SJCRH30 (cell line): ENCODE measurements around the gene GOLGA7B. TPM values are rescaled to one million over a fixed set of nuclear protein-coding genes. Genes with fewer than 3 reads are reported as not detected.
A peak's percentile ranks its signal among the peaks of the same experiment; 100 is the strongest.

Source experiments
- DNase-seq, 2 experiments: peaks; one replicate each; pipeline ENCODE4 v3.0.0-alpha.2; 2015 to 2020
- H3K27ac ChIP-seq: fragments of 250-450 bp; sonication (Bioruptor Pico); 2 replicates; pipeline ENCODE4 v1.5.1; 2020; ENCODE audit warnings: mild to moderate bottlenecking, moderate library complexity
- H3K27me3 ChIP-seq: fragments of 250-450 bp; sonication (Bioruptor Pico); 2 replicates; pipeline ENCODE4 v1.5.1; 2020; ENCODE audit warnings: mild to moderate bottlenecking, moderate library complexity
- H3K36me3 ChIP-seq: fragments of 250-450 bp; sonication (Bioruptor Pico); 2 replicates; pipeline ENCODE4 v1.5.1; 2020; ENCODE audit warnings: mild to moderate bottlenecking, moderate library complexity
- H3K4me1 ChIP-seq: fragments of 250-450 bp; sonication (Bioruptor Pico); 2 replicates; pipeline ENCODE4 v1.5.1; 2020; ENCODE audit warnings: mild to moderate bottlenecking, moderate library complexity
- H3K4me3 ChIP-seq: fragments of 250-450 bp; sonication (Bioruptor Pico); 2 replicates; pipeline ENCODE4 v1.5.1; 2020; ENCODE audit warnings: mild to moderate bottlenecking, moderate library complexity
- H3K9me3 ChIP-seq: fragments of 250-450 bp; sonication (Bioruptor Pico); replicated peaks from 2 replicates; pipeline ENCODE4 v1.5.1; 2020; ENCODE audit warnings: mild to moderate bottlenecking, moderate library complexity
- total RNA-seq: library from RNA; depleted of rRNA; stranded (reverse); fragments of >200 nt; shearing (Covaris generic); gene quantifications from 2 replicates; pipeline ENCODE4 v1.2.3, GENCODE V29; 2014

Gene GOLGA7B
- total RNA-seq, 1 experiment from 2014 or later, result 0.93 TPM

- no peak overlapping the region for H3K4me3 ChIP-seq
- H3K36me3 ChIP-seq, result no peaks in the 10 kb centered on the region
- DNase-seq, result no peak
- no peaks in the 10 kb centered on the region for H3K9me3 ChIP-seq
- peaks cover 5% of the 10 kb centered on the region; the same call in 1 of the 2 replicates for H3K27me3 ChIP-seq
- peaks cover 12% of the 10 kb centered on the region for H3K4me1 ChIP-seq
- no peak overlapping the region for H3K27ac ChIP-seq
Measured at GRCh38 chr10:97868134-97868685, 18.6 kb downstream of the GOLGA7B start.

GRCh38 chr10:97869091-97870042, 19.7 kb downstream of the GOLGA7B start:
- Histone ChIP-seq H3K27ac (no peak overlapping the region; the same call in 1 of the 2 replicates), H3K36me3 (no peaks in the 10 kb centered on the region)

GRCh38 chr10:97870990-97871389, 21.3 kb downstream of the GOLGA7B start:
- H3K36me3 ChIP-seq, result no peaks in the 10 kb centered on the region
- DNase-seq, result no peak
- no peak overlapping the region for H3K27ac ChIP-seq
- H3K4me1 ChIP-seq, result peaks cover 12% of the 10 kb centered on the region
- no peak overlapping the region for H3K4me3 ChIP-seq
- peaks cover 12% of the 10 kb centered on the region for H3K27me3 ChIP-seq
- no peaks in the 10 kb centered on the region for H3K9me3 ChIP-seq

More at GRCh38 chr10:97869091-97870042, 19.7 kb downstream of the GOLGA7B start:
- Histone ChIP-seq H3K4me3 (no peak overlapping the region), H3K4me1 (peaks cover 12% of the 10 kb centered on the region), H3K27me3 (peaks cover 12% of the 10 kb centered on the region), H3K9me3 (no peaks in the 10 kb centered on the region)
- DNase-seq, result peak; percentile 93 to 95

GRCh38 chr10:97873569-97873968, 23.9 kb downstream of the GOLGA7B start:
- H3K9me3 ChIP-seq, result no peaks in the 10 kb centered on the region
- no peak for DNase-seq
- no peak overlapping the region for H3K4me3 ChIP-seq
- H3K4me1 ChIP-seq, result peaks cover 11% of the 10 kb centered on the region
- H3K27ac ChIP-seq, result no peak overlapping the region
- H3K36me3 ChIP-seq, result no peaks in the 10 kb centered on the region
- H3K27me3 ChIP-seq, result peaks cover 12% of the 10 kb centered on the region

GRCh38 chr10:97874332-97874731, 24.7 kb downstream of the GOLGA7B start:
- Histone ChIP-seq H3K27me3 (peaks cover 12% of the 10 kb centered on the region), H3K4me3 (no peak overlapping the region), H3K4me1 (peaks cover 4% of the 10 kb centered on the region; the same call in 1 of the 2 replicates), H3K9me3 (no peaks in the 10 kb centered on the region), H3K27ac (no peak overlapping the region), H3K36me3 (no peaks in the 10 kb centered on the region)
- DNase-seq, result no peak

- H3K4me3 ChIP-seq, result no peak overlapping the region
Measured at GRCh38 chr10:97875391-97875790, 25.7 kb downstream of the GOLGA7B start.

GRCh38 chr10:97876402-97876801, 26.8 kb downstream of the GOLGA7B start:
- no peaks in the 10 kb centered on the region for H3K36me3 ChIP-seq
- H3K9me3 ChIP-seq, result no peaks in the 10 kb centered on the region
- H3K27ac ChIP-seq, result no peak overlapping the region
- H3K4me3 ChIP-seq, result no peak overlapping the region
- peaks cover 9% of the 10 kb centered on the region for H3K27me3 ChIP-seq
- H3K4me1 ChIP-seq, result no peaks in the 10 kb centered on the region; the same call in 1 of the 2 replicates
- no peak for DNase-seq

More at GRCh38 chr10:97875391-97875790, 25.7 kb downstream of the GOLGA7B start:
- no peaks in the 10 kb centered on the region for H3K4me1 ChIP-seq
- H3K27me3 ChIP-seq, result peaks cover 9% of the 10 kb centered on the region
- H3K27ac ChIP-seq, result no peak overlapping the region
- DNase-seq, result no peak
- H3K9me3 ChIP-seq, result no peaks in the 10 kb centered on the region
- no peaks in the 10 kb centered on the region for H3K36me3 ChIP-seq

GRCh38 chr10:97879241-97879640, 29.6 kb downstream of the GOLGA7B start:
- H3K36me3 ChIP-seq, result no peaks in the 10 kb centered on the region
- H3K27me3 ChIP-seq, result no peaks in the 10 kb centered on the region; the same call in 1 of the 2 replicates
- H3K4me1 ChIP-seq, result peaks cover 6% of the 10 kb centered on the region
- no peaks in the 10 kb centered on the region for H3K9me3 ChIP-seq
- no peak for DNase-seq
- no peak overlapping the region for H3K27ac ChIP-seq
- no peak overlapping the region for H3K4me3 ChIP-seq

GRCh38 chr10:97880109-97880508, 30.5 kb downstream of the GOLGA7B start:
- no peak for DNase-seq
- no peaks in the 10 kb centered on the region for H3K36me3 ChIP-seq
- H3K27ac ChIP-seq, result no peak overlapping the region

GRCh38 chr10:97882142-97883091, 32.8 kb downstream of the GOLGA7B start:
- H3K9me3 ChIP-seq, result no peaks in the 10 kb centered on the region
- no peaks in the 10 kb centered on the region; the same call in 1 of the 2 replicates for H3K27me3 ChIP-seq
- no peaks in the 10 kb centered on the region for H3K36me3 ChIP-seq
- DNase-seq, result peak; percentile 22 to 23
- H3K27ac ChIP-seq, result no peak overlapping the region
- no peak overlapping the region for H3K4me3 ChIP-seq
- peaks cover 6% of the 10 kb centered on the region for H3K4me1 ChIP-seq

More at GRCh38 chr10:97880109-97880508, 30.5 kb downstream of the GOLGA7B start:
- Histone ChIP-seq H3K4me1 (peaks cover 6% of the 10 kb centered on the region), H3K9me3 (no peaks in the 10 kb centered on the region), H3K27me3 (no peaks in the 10 kb centered on the region; the same call in 1 of the 2 replicates), H3K4me3 (no peak overlapping the region)

GRCh38 chr10:97883092-97883485, 33.4 kb downstream of the GOLGA7B start:
- Histone ChIP-seq H3K4me1 (peaks cover 6% of the 10 kb centered on the region), H3K4me3 (no peak overlapping the region), H3K9me3 (no peaks in the 10 kb centered on the region), H3K36me3 (no peaks in the 10 kb centered on the region), H3K27ac (no peak overlapping the region), H3K27me3 (no peaks in the 10 kb centered on the region; the same call in 1 of the 2 replicates)
- DNase-seq, result no peak

- no peak for DNase-seq
- no peak overlapping the region for H3K27ac ChIP-seq
- H3K36me3 ChIP-seq, result no peaks in the 10 kb centered on the region
- H3K27me3 ChIP-seq, result no peaks in the 10 kb centered on the region; the same call in 1 of the 2 replicates
- H3K4me1 ChIP-seq, result peaks cover 6% of the 10 kb centered on the region
- H3K9me3 ChIP-seq, result no peaks in the 10 kb centered on the region
- no peak overlapping the region for H3K4me3 ChIP-seq
Measured at GRCh38 chr10:97886286-97886685, 36.6 kb downstream of the GOLGA7B start.

GRCh38 chr10:97887399-97887798, 37.8 kb downstream of the GOLGA7B start:
- H3K4me3 ChIP-seq, result no peak overlapping the region
- H3K36me3 ChIP-seq, result no peaks in the 10 kb centered on the region
- DNase-seq, result no peak
- no peaks in the 10 kb centered on the region for H3K4me1 ChIP-seq
- no peak overlapping the region for H3K27ac ChIP-seq
- peaks cover 10% of the 10 kb centered on the region; the same call in 1 of the 2 replicates for H3K27me3 ChIP-seq
- H3K9me3 ChIP-seq, result no peaks in the 10 kb centered on the region

- no peak for DNase-seq
- Histone ChIP-seq H3K27ac (no peak overlapping the region), H3K36me3 (no peaks in the 10 kb centered on the region), H3K9me3 (no peaks in the 10 kb centered on the region), H3K4me3 (no peak overlapping the region), H3K4me1 (no peaks in the 10 kb centered on the region), H3K27me3 (peaks cover 10% of the 10 kb centered on the region; the same call in 1 of the 2 replicates)
Measured at GRCh38 chr10:97888134-97888533, 38.5 kb downstream of the GOLGA7B start.
